Mesendoderm (in vitro differentiated cells): ENCODE measurements around the gene CHRND.

ENCODE experiments used
- DNase-seq: peaks from one replicate; pipeline ENCODE4 v3.0.0; 2013
- H2AK5ac ChIP-seq: 2 replicates; pipeline ENCODE4 v1.6.1; 2013; ENCODE audit warnings: low read length, inconsistent platforms
- H2BK120ac ChIP-seq: 2 replicates; pipeline ENCODE4 v1.6.1; 2013; ENCODE audit warnings: low read depth, mild to moderate bottlenecking, low read length, moderate library complexity, mixed read lengths
- H2BK15ac ChIP-seq: replicated peaks from 2 replicates; pipeline ENCODE4 v1.6.1; 2013; ENCODE audit warnings: low read depth, mild to moderate bottlenecking, moderate library complexity
- H2BK5ac ChIP-seq: 2 replicates; pipeline ENCODE4 v1.6.1; 2013; ENCODE audit warnings: low read length, inconsistent platforms
- H3K18ac ChIP-seq: 2 replicates; pipeline ENCODE4 v1.6.1; 2013; ENCODE audit warnings: mild to moderate bottlenecking, low read length, mixed read lengths
- H3K23ac ChIP-seq: one replicate; pipeline ENCODE4 v1.6.1; 2013; ENCODE audit warnings: low read length
- H3K27ac ChIP-seq: 2 replicates; pipeline ENCODE4 v1.5.1; 2013; ENCODE audit warnings: low read depth, mild to moderate bottlenecking, inconsistent platforms, low read length, moderate library complexity
- H3K27me3 ChIP-seq: 2 replicates; pipeline ENCODE4 v1.6.1; 2013; ENCODE audit warnings: low read length, control low read depth, mild to moderate bottlenecking, inconsistent platforms; ENCODE audit not compliant: insufficient read depth, poor library complexity
- H3K36me3 ChIP-seq: 2 replicates; pipeline ENCODE4 v1.6.1; 2013; ENCODE audit warnings: low read length, inconsistent platforms; ENCODE audit not compliant: control insufficient read depth, insufficient read depth
- H3K4ac ChIP-seq: one replicate; pipeline ENCODE4 v1.6.1; 2013; ENCODE audit warnings: low read depth, mild to moderate bottlenecking, low read length, moderate library complexity
- H3K4me1 ChIP-seq: 2 replicates; pipeline ENCODE4 v1.6.1; 2013; ENCODE audit warnings: low read depth, low read length, inconsistent platforms; ENCODE audit not compliant: control insufficient read depth
- H3K4me2 ChIP-seq: 2 replicates; pipeline ENCODE4 v1.6.1; 2013; ENCODE audit warnings: low read length
- H3K4me3 ChIP-seq: 2 replicates; pipeline ENCODE4 v1.5.1; 2013; ENCODE audit warnings: mild to moderate bottlenecking, low read length
- H3K56ac ChIP-seq: one replicate; pipeline ENCODE4 v1.6.1; 2013; ENCODE audit warnings: low read length
- H3K79me1 ChIP-seq: 2 replicates; pipeline ENCODE4 v1.6.1; 2013; ENCODE audit warnings: low read length, inconsistent platforms
- H3K79me2 ChIP-seq: 2 replicates; pipeline ENCODE4 v1.6.1; 2013; ENCODE audit warnings: mild to moderate bottlenecking, low read length; ENCODE audit not compliant: control insufficient read depth, insufficient read depth
- H3K9ac ChIP-seq: 2 replicates; pipeline ENCODE4 v1.6.1; 2013; ENCODE audit warnings: low read length, inconsistent platforms
- H4K5ac ChIP-seq: one replicate; pipeline ENCODE4 v1.6.1; 2013; ENCODE audit warnings: low read length
- H4K8ac ChIP-seq: one replicate; pipeline ENCODE4 v1.6.1; 2013; ENCODE audit warnings: low read depth, mild to moderate bottlenecking, control low read depth, low read length, moderate library complexity
- WGBS: extraction: QIAGEN DNeasy Blood & Tissue Kit; methylation state at CpG from one replicate; pipeline ENCODE4 v1.1.7; 2013; ENCODE audit warnings: low lambda C conversion rate, missing lambda C conversion rate; ENCODE audit not compliant: insufficient coverage; ENCODE audit errors: extremely low coverage; 5-methylcytosine and 5-hydroxymethylcytosine counted together

Gene CHRND

DNA sequence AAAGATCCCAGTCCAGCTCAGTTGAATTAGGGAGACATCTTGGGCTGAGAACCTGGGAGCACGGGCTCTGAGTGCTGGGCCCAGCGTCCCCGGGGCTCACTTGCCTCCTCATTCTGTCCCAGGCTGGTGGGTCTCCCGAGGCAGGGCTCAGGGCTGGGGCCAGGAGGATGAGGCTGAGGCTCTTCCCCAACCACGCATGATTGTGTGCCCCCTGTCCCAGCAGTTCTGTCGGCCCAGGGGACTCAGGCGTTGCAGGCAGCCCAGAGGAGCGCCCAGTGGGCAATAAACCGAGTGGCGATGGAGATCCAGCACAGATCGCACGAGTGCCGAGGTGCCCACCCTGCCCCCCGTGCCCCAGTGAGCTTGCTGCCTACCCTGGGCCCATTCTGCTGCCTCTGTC, 4.9 kb upstream of the CHRND start:
- H2BK120ac ChIP-seq: no peak overlapping the region
- H2AK5ac ChIP-seq: no peak overlapping the region
- H4K5ac ChIP-seq: no peak overlapping the region
- H3K4me3 ChIP-seq: no peak overlapping the region
- H3K36me3 ChIP-seq: no peaks in the 10 kb centered on the region
- peaks cover 17% of the 10 kb centered on the region for H3K27me3 ChIP-seq
- H3K79me2 ChIP-seq: no peaks in the 10 kb centered on the region
- no peak overlapping the region for H3K23ac ChIP-seq
- H3K27ac ChIP-seq: no peak overlapping the region
- no peak for DNase-seq
- H3K4ac ChIP-seq: no peak overlapping the region
- no peak overlapping the region for H4K8ac ChIP-seq
- no peak overlapping the region for H3K18ac ChIP-seq
- no peak overlapping the region for H2BK5ac ChIP-seq
- H3K79me1 ChIP-seq: no peaks in the 10 kb centered on the region
- no CpG with 5 or more reads among the region's 14 CpGs for WGBS
- H3K56ac ChIP-seq: no peak overlapping the region
- H2BK15ac ChIP-seq: no peak overlapping the region
- no peaks in the 10 kb centered on the region for H3K4me1 ChIP-seq
- no peak overlapping the region for H3K4me2 ChIP-seq
- no peak overlapping the region for H3K9ac ChIP-seq

- no peak for DNase-seq
- no peak overlapping the region for H3K23ac ChIP-seq
- no peak overlapping the region for H3K27ac ChIP-seq
- no peak overlapping the region for H2AK5ac ChIP-seq
- H3K56ac ChIP-seq: no peak overlapping the region
- H3K27me3 ChIP-seq: peaks cover 17% of the 10 kb centered on the region
- WGBS: no CpG with 5 or more reads among the region's 66 CpGs
- H3K4me2 ChIP-seq: no peak overlapping the region
- H3K79me2 ChIP-seq: no peaks in the 10 kb centered on the region
- H3K36me3 ChIP-seq: no peaks in the 10 kb centered on the region
- H3K18ac ChIP-seq: no peak overlapping the region
- no peaks in the 10 kb centered on the region for H3K4me1 ChIP-seq
- H3K79me1 ChIP-seq: no peaks in the 10 kb centered on the region
- no peak overlapping the region for H3K9ac ChIP-seq
- no peak overlapping the region for H2BK120ac ChIP-seq
- no peak overlapping the region for H3K4me3 ChIP-seq
- no peak overlapping the region for H2BK5ac ChIP-seq
- H3K4ac ChIP-seq: no peak overlapping the region
- H4K5ac ChIP-seq: no peak overlapping the region
- no peak overlapping the region for H4K8ac ChIP-seq
- H2BK15ac ChIP-seq: no peak overlapping the region
Observed at GRCh38 chr2:232521959-232522622, 3.9 kb upstream of the CHRND start.

DNA sequence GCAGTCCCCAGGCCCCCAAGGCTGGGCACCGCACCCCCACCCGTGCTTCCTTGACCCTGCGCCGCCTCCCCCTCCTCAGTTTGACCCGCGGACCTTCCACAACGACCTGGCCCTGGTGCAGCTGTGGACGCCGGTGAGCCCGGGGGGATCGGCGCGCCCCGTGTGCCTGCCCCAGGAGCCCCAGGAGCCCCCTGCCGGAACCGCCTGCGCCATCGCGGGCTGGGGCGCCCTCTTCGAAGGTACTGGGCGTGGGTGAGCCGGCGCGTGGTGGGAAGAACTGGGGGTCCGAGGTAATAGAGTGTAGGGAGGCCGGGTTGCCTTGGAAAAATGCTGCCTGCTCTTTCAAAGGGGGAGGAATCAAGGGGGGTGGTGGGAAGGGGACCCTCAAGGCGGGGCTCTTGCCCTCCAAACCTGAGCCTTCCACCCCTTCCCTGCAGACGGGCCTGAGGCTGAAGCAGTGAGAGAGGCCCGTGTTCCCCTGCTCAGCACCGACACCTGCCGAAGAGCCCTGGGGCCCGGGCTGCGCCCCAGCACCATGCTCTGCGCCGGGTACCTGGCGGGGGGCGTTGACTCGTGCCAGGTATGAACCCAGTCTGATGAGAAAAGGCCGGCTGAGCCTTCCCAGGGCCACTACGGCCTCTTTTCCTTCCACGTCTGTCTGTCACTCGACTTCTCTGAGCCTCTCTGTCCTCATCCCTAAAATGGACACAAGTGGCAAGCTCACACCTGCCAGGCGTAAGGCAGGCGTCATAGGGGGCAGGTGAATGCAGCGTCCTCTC, 3.1 kb upstream of the CHRND start:
- Histone ChIP-seq H3K79me1 (no peaks in the 10 kb centered on the region), H2BK120ac (no peak overlapping the region), H4K5ac (no peak overlapping the region), H2AK5ac (no peak overlapping the region), H3K23ac (no peak overlapping the region), H2BK15ac (no peak overlapping the region), H3K79me2 (no peaks in the 10 kb centered on the region), H3K36me3 (no peaks in the 10 kb centered on the region), H4K8ac (no peak overlapping the region), H2BK5ac (no peak overlapping the region), H3K27ac (no peak overlapping the region), H3K4me2 (no peak overlapping the region), H3K4me3 (no peak overlapping the region), H3K4me1 (no peaks in the 10 kb centered on the region), H3K9ac (no peak overlapping the region), H3K18ac (no peak overlapping the region), H3K56ac (no peak overlapping the region), H3K4ac (no peak overlapping the region), H3K27me3 (peaks cover 17% of the 10 kb centered on the region)
- no CpG with 5 or more reads among the region's 46 CpGs for WGBS
- no peak for DNase-seq

- no CpG with 5 or more reads among the region's 16 CpGs for WGBS
- no peak overlapping the region for H3K4me3 ChIP-seq
Observed at GRCh38 chr2:232523402-232523681, 2.6 kb upstream of the CHRND start.

GRCh38 chr2:232523682-232524597, 2.0 kb upstream of the CHRND start:
- H2BK15ac ChIP-seq: no peak overlapping the region
- no peaks in the 10 kb centered on the region for H3K79me1 ChIP-seq
- no peak overlapping the region for H3K18ac ChIP-seq
- no peak overlapping the region for H2BK120ac ChIP-seq
- H3K4ac ChIP-seq: no peak overlapping the region
- H3K23ac ChIP-seq: no peak overlapping the region
- H3K4me3 ChIP-seq: no peak overlapping the region
- no peak overlapping the region for H3K27ac ChIP-seq
- no peak overlapping the region for H4K5ac ChIP-seq
- H3K56ac ChIP-seq: peak overlapping the region; percentile 70
- DNase-seq: peak; percentile 88
- no peak overlapping the region for H4K8ac ChIP-seq
- H3K27me3 ChIP-seq: peaks cover 17% of the 10 kb centered on the region
- H3K9ac ChIP-seq: peak overlapping the region; percentile 55
- no peaks in the 10 kb centered on the region for H3K79me2 ChIP-seq
- WGBS: no CpG with 5 or more reads among the region's 75 CpGs
- H2BK5ac ChIP-seq: no peak overlapping the region
- H2AK5ac ChIP-seq: no peak overlapping the region
- H3K36me3 ChIP-seq: no peaks in the 10 kb centered on the region
- peak overlapping the region; percentile 64 for H3K4me2 ChIP-seq
- H3K4me1 ChIP-seq: no peaks in the 10 kb centered on the region

More at GRCh38 chr2:232523402-232523681, 2.6 kb upstream of the CHRND start:
- no peak for DNase-seq
- no peak overlapping the region for H2BK15ac ChIP-seq
- no peak overlapping the region for H3K23ac ChIP-seq
- no peak overlapping the region for H4K8ac ChIP-seq
- H2BK120ac ChIP-seq: no peak overlapping the region
- H3K18ac ChIP-seq: no peak overlapping the region
- no peaks in the 10 kb centered on the region for H3K79me1 ChIP-seq
- no peak overlapping the region for H2AK5ac ChIP-seq
- no peaks in the 10 kb centered on the region for H3K4me1 ChIP-seq
- peaks cover 17% of the 10 kb centered on the region for H3K27me3 ChIP-seq
- H3K56ac ChIP-seq: no peak overlapping the region
- H3K27ac ChIP-seq: no peak overlapping the region
- no peak overlapping the region for H3K4me2 ChIP-seq
- no peaks in the 10 kb centered on the region for H3K79me2 ChIP-seq
- no peak overlapping the region for H3K4ac ChIP-seq
- no peak overlapping the region for H4K5ac ChIP-seq
- H3K9ac ChIP-seq: no peak overlapping the region
- no peaks in the 10 kb centered on the region for H3K36me3 ChIP-seq
- no peak overlapping the region for H2BK5ac ChIP-seq
